Activated CD4-positive, alpha-beta T cell treated with anti-CD3 and anti-CD28 coated beads, Interleukin-2, amount 10 ng/mL, durations not matched to agents 24 days and 14 days (primary cell): ENCODE data around the gene DNASE1. TPM values are rescaled to one million over a fixed set of nuclear protein-coding genes. Genes with fewer than 3 reads are reported as not detected.

ENCODE experiments used
- total RNA-seq: library from RNA; stranded (reverse); gene quantifications from 2 replicates; pipeline ENCODE4 v1.2.3, GENCODE V29; 2022

Gene DNASE1
- total RNA-seq, 1 donor from 2014 or later, result 11.0 TPM

Other genes starting within 250 kb of the DNASE1 start
- gene ZNF597, start 211.2 kb upstream of the DNASE1 start, total RNA-seq, result 1.9 and 2.1 TPM in 2 replicates
- 31.4 and 34.7 TPM in 2 replicates for gene NAA60, start 211.0 kb upstream of the DNASE1 start, total RNA-seq
- gene C16orf90, start 159.2 kb upstream of the DNASE1 start, total RNA-seq, result not detected in 2 replicates
- 19.6 and 22.5 TPM in 2 replicates for gene CLUAP1, start 153.7 kb upstream of the DNASE1 start, total RNA-seq
- gene NLRC3, start 77.3 kb upstream of the DNASE1 start, total RNA-seq, result 19.1 and 22.1 TPM in 2 replicates
- gene SLX4, start 43.1 kb upstream of the DNASE1 start, total RNA-seq, result 10.6 and 10.9 TPM in 2 replicates
- gene TRAP1, start 62.8 kb downstream of the DNASE1 start, total RNA-seq, result 394 and 421 TPM in 2 replicates
- 42.3 and 45.3 TPM in 2 replicates for gene CREBBP, start 226.0 kb downstream of the DNASE1 start, total RNA-seq